GM12878 (cell line): Measurements from ENCODE around the gene LTC4S.

Source experiments
- BCL3 ChIP-seq: IDR thresholded peaks from 2 replicates; pipeline ENCODE4 v1.6.1; 2011; ENCODE audit warnings: borderline replicate concordance, low read depth, mild to moderate bottlenecking, moderate library complexity, low read length; ENCODE audit not compliant: insufficient read depth, poor library complexity, severe bottlenecking
- BRCA1 ChIP-seq: IDR thresholded peaks from 2 replicates; pipeline ENCODE4 v1.6.1; 2011; ENCODE audit warnings: low read depth, low read length, improper control_type of control experiment
- GABPA ChIP-seq: IDR thresholded peaks from 2 replicates; pipeline ENCODE4 v1.6.1; 2014; ENCODE audit warnings: antibody characterized with exemption, low read depth, mild to moderate bottlenecking, inconsistent platforms
- IKZF1 ChIP-seq: fragments of 450-650 bp; conservative IDR thresholded peaks from 2 replicates; pipeline ENCODE4 v1.6.1; 2017; ENCODE audit warnings: antibody characterized with exemption, mild to moderate bottlenecking
- MTA3 ChIP-seq: IDR thresholded peaks from 2 replicates; pipeline ENCODE4 v1.6.1; 2012; ENCODE audit warnings: low read length, inconsistent platforms, borderline replicate concordance
- NFIC ChIP-seq: IDR thresholded peaks from 2 replicates; pipeline ENCODE4 v1.6.1; 2012; ENCODE audit warnings: low read depth, mild to moderate bottlenecking, inconsistent platforms, low read length, moderate library complexity
- RCOR1 ChIP-seq: conservative IDR thresholded peaks from 2 replicates; pipeline ENCODE4 v1.6.1; 2012; ENCODE audit warnings: low read depth, low read length, improper control_type of control experiment
- SIX5 ChIP-seq: IDR thresholded peaks from 2 replicates; pipeline ENCODE4 v1.6.1; 2011; ENCODE audit warnings: mild to moderate bottlenecking, low read depth, low read length, moderate library complexity; ENCODE audit not compliant: severe bottlenecking
- TARDBP ChIP-seq: IDR thresholded peaks from 2 replicates; pipeline ENCODE4 v1.6.1; 2016; ENCODE audit warnings: borderline replicate concordance
- TF ChIP-seq, protein P1 (sequence below), 3 experiments: IDR thresholded peaks in 2 of 3; conservative IDR thresholded peaks in 1 of 3; 2 replicates each; pipeline ENCODE4 v1.5.1; 2011; ENCODE audit warnings: low read depth in 3 of 3, low read length in 3 of 3, mild to moderate bottlenecking in 3 of 3, control low read depth in 2 of 3, moderate library complexity in 2 of 3, inconsistent platforms in 1 of 3, mixed read lengths in 1 of 3; ENCODE audit not compliant: control insufficient read depth in 2 of 3, insufficient read depth in 1 of 3; ENCODE audit errors: extremely low read depth in 1 of 3

GRCh38 chr5:179830818-179831468, 37.2 kb downstream of the LTC4S start:
- TF ChIP-seq TARDBP (no peak), MTA3 (no peak), BRCA1 (no peak), IKZF1 (no peak), NFIC (no peak), RCOR1 (no peak), BCL3 (no peak), GABPA (no peak), SIX5 (no peak)
- TF ChIP-seq, protein P1, sequence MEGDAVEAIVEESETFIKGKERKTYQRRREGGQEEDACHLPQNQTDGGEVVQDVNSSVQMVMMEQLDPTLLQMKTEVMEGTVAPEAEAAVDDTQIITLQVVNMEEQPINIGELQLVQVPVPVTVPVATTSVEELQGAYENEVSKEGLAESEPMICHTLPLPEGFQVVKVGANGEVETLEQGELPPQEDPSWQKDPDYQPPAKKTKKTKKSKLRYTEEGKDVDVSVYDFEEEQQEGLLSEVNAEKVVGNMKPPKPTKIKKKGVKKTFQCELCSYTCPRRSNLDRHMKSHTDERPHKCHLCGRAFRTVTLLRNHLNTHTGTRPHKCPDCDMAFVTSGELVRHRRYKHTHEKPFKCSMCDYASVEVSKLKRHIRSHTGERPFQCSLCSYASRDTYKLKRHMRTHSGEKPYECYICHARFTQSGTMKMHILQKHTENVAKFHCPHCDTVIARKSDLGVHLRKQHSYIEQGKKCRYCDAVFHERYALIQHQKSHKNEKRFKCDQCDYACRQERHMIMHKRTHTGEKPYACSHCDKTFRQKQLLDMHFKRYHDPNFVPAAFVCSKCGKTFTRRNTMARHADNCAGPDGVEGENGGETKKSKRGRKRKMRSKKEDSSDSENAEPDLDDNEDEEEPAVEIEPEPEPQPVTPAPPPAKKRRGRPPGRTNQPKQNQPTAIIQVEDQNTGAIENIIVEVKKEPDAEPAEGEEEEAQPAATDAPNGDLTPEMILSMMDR (IDR thresholded peaks at IDR 0.05 in 2 of 3, conservative IDR thresholded peaks at IDR 0.05 in 1 of 3; ENCODE audit: control insufficient read depth in 2 of 3, extremely low read depth in 1 of 3, insufficient read depth in 1 of 3, low read depth in 3 of 3, low read length in 3 of 3): no peak
